ENCODE results near the gene KRTAP5-1.

Gene KRTAP5-1

DNA sequence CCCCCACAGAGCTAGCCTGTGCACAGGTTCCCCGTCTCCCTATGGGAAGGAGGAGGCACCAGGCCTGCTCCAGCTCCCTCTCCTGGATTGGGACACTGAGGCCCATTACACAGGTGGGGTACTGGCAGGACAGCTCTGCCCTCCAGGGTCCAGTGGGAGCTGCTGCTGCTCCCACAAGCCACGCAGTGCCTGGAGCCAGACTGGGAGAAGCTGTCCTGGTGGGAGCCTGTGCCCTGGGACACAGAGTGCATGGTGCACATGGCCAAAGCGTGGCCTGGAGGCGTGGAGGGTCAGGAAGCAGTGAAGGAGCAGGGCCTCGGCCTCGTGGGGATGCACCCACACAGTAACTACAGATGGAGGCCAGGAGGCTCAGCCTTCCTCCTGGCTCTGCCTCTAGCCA lies 40.5 kb downstream of the KRTAP5-1 start:
- TF ChIP-seq, protein P1, sequence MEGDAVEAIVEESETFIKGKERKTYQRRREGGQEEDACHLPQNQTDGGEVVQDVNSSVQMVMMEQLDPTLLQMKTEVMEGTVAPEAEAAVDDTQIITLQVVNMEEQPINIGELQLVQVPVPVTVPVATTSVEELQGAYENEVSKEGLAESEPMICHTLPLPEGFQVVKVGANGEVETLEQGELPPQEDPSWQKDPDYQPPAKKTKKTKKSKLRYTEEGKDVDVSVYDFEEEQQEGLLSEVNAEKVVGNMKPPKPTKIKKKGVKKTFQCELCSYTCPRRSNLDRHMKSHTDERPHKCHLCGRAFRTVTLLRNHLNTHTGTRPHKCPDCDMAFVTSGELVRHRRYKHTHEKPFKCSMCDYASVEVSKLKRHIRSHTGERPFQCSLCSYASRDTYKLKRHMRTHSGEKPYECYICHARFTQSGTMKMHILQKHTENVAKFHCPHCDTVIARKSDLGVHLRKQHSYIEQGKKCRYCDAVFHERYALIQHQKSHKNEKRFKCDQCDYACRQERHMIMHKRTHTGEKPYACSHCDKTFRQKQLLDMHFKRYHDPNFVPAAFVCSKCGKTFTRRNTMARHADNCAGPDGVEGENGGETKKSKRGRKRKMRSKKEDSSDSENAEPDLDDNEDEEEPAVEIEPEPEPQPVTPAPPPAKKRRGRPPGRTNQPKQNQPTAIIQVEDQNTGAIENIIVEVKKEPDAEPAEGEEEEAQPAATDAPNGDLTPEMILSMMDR (IDR thresholded peaks at IDR 0.05; ENCODE audit: low read length, missing control alignments): no peak

GRCh38 chr11:1543606-1544263 lies 41.3 kb downstream of the KRTAP5-1 start:
- no peak for DNase-seq (ENCODE audit: low read depth)
- TF ChIP-seq, protein P1 (IDR thresholded peaks at IDR 0.05; ENCODE audit: low read length, missing control alignments): no peak

More for the DNA sequence above, 40.5 kb downstream of the KRTAP5-1 start:
- DNase-seq (ENCODE audit: low read depth): no peak
- H3K4me3 ChIP-seq (replicated peaks; ENCODE audit: low read depth, low read length): no peak overlapping the region

GRCh38 chr11:1542267-1542666 lies 42.8 kb downstream of the KRTAP5-1 start:
- no peak overlapping the region for H3K4me3 ChIP-seq (replicated peaks; ENCODE audit: low read depth, low read length)
- no peak for DNase-seq (ENCODE audit: low read depth)
- TF ChIP-seq, protein P1 (IDR thresholded peaks at IDR 0.05; ENCODE audit: low read length, missing control alignments): no peak

More at GRCh38 chr11:1543606-1544263, 41.3 kb downstream of the KRTAP5-1 start:
- no peak overlapping the region for H3K4me3 ChIP-seq (replicated peaks; ENCODE audit: low read depth, low read length)

DNA sequence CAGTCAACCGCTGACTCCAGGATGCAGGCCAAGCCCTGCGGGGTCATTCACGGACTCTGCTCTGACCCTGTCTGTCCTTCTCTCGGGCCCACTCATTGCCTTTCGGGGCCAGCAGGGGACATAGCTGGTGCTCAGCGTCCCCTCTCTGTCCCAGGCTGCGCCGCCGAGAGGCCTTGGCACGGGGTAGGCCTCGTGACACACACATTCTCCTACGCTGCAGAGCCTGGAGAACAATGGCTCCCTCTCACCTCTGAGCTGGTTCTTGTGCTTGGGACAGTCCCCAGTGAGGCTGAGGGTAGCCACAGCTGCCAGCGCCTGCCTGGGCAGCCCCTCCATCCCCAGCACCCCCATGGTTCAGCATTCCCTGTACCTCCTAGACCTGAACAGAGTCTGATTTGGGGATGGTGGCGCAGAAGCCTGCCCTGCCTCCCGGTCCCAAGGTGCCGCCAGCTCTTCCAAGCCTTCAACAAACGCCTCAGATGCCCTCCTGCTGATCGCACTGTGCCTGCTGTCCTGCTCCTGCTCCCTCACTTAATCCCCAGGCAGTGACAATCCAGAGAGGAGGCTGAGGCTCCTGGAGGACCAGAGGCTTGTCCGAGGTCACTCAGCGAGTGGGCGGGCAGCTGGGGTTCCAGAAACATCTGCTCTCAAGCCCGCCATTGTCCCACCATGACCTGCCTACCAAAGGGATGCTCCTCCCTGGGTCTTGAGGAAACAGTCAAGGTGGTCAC lies 43.4 kb downstream of the KRTAP5-1 start:
- H3K4me3 ChIP-seq (replicated peaks; ENCODE audit: low read depth, low read length): no peak overlapping the region
- DNase-seq (ENCODE audit: low read depth): no peak
- TF ChIP-seq, protein P1 (IDR thresholded peaks at IDR 0.05; ENCODE audit: low read length, missing control alignments): no peak

DNA sequence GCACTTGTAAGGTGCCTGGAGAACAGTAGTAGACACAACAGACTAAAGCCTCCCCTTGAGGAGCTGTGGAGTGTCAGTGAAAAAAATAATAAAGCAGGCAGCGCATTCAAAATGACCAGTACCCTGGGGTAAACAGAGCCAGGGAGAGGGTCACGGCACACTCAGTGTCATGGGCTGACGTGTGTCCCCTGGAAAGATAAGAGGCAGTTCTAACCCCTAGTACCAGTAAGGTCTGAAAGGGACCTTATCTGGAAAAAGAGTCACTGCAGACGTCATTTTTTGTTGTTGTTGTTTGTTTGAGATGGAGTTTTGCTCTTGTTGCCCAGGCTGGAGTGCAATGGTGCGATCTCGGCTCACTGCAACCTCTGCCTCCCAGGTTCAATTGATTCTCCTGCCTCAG lies 45.0 kb downstream of the KRTAP5-1 start:
- no peak overlapping the region for H3K4me3 ChIP-seq (replicated peaks; ENCODE audit: low read depth, low read length)
- TF ChIP-seq, protein P1 (IDR thresholded peaks at IDR 0.05; ENCODE audit: low read length, missing control alignments): no peak
- DNase-seq (ENCODE audit: low read depth): no peak

- H3K4me3 ChIP-seq (replicated peaks; ENCODE audit: low read depth, low read length): no peak overlapping the region
Observed at GRCh38 chr11:1538153-1538552, 46.9 kb downstream of the KRTAP5-1 start.

More at GRCh38 chr11:1538153-1538552, 46.9 kb downstream of the KRTAP5-1 start:
- DNase-seq (ENCODE audit: low read depth): no peak
- TF ChIP-seq, protein P1 (IDR thresholded peaks at IDR 0.05; ENCODE audit: low read length, missing control alignments): no peak
